Measurements from ENCODE around the gene SYNJ2. TPM values are rescaled to one million over a fixed set of nuclear protein-coding genes. Genes with fewer than 3 reads are reported as not detected.

The SYNJ2 gene
- total RNA-seq, 1 donor from 2014 or later: 24.0 TPM

DNA sequence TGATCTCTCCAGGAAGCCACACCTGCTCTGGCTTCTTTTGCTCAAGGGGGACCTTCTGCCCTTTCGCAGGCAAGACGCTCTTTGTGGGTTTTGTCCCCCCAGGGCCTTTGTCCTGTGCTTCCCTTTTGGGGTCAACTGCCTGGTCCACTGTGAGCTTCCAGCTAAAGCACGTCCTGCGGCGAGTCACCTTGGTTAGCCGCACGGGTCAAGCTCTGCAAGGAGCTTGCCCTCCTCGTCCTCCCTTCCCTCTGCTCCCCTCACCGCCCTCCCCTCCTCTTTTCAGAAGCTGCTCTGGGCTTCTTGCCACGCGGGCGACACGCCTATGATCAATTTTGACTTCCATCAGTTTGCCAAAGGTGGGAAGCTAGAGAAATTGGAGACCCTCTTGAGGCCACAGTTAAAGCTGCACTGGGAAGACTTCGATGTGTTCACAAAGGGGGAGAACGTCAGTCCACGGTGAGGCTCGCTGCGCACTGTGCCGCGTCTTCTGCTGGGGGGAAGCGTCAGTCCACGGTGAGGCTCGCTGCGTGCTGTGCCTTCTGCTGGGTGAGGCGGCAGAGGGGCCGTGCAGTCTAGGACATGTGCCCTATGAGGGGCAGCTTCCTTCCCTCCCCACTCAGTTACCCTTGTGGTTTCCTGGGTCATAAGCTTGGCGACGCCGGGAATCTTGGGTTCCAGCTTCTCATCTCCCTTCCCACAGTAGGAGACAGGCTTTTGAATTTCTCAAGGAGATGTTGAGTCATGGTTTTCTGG is 80.2 kb downstream of the SYNJ2 start:
- no peak for DNase-seq (ENCODE audit: low spot score)
- intact Hi-C loops (cut with DNase I): loop anchor here (2.0 to 10.0 kb wide), 2 partner anchors 19 to 307 kb away; no protein-coding TSS in a partner anchor

DNA sequence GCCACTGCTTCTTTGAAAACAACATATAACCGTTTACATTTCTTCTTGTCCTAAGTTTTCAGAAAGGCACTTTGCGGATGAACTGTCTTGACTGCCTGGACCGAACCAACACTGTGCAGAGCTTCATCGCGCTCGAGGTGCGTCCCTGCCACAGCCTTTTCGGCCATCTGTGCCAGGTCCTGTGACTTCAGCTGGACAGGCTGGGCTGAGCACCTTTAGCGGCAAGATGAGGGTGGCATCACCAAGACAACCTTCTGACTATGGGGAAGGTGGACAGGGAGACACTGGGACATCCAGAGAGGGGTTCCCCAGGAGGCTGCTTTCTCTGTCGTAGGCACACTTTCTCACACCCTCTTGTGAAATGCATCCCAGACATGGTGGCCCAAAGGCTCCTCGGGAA is 82.1 kb downstream of the SYNJ2 start:
- intact Hi-C loops (cut with DNase I): loop anchor here (10.0 kb wide), 1 partner anchor 309 kb away; no protein-coding TSS in a partner anchor
- no peak for DNase-seq (ENCODE audit: low spot score)

DNA sequence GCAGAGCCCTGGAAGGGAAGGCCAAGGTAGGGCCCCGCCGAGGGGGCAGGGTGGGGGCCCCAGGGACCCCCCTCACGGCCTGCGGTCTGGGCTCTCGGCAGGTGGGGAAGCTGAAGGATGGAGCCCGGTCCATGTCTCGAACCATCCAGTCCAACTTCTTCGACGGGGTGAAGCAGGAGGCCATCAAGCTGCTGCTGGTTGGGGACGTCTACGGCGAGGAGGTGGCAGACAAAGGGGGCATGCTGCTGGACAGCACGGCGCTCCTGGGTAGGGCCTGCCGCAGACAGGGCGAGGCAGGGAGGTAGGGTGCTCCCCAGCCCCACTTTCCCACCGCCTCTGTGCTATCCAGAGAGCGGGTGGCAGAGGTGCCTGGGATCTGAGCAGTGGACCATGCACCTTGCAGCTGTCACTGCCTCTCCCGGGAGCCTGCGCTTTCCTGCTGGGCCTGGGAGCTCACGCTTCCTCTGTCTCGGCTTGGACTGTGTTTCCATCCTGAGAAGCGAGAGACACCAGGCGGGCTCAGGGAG is 83.1 kb downstream of the SYNJ2 start:
- no peak for DNase-seq (ENCODE audit: low spot score)
- intact Hi-C loops (cut with DNase I): loop anchor here (10.0 kb wide), 1 partner anchor 310 kb away; no protein-coding TSS in a partner anchor

DNA sequence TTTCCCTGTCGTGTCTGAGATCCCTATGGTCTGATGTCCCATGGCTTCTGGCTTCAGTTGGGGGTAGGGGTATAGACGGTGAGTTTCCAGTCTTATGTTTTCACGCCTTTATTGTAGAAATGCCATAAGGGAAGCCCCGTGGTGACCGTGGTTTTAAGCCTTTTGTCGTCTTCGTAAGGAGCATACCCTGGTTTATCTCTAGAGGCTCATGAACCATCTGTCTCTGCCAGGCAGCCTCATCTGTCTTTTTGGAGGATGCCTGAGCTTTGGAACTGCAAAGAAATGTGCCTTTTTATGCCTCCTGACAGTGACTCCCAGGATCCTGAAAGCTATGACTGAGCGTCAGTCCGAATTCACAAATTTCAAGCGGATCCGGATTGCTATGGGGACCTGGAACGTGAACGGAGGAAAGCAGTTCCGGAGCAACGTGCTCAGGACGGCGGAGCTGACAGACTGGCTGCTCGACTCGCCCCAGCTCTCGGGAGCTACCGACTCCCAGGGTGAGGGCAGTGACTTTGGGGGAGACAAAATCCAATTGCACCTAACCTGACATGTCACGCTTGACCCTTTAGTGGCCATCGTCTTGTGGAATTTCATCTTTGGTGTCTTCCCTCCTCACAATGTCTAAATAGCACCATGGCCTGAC is 84.6 kb downstream of the SYNJ2 start:
- intact Hi-C loops (cut with DNase I): loop anchor here (10.0 kb wide), 1 partner anchor 311 kb away; no protein-coding TSS in a partner anchor

DNA sequence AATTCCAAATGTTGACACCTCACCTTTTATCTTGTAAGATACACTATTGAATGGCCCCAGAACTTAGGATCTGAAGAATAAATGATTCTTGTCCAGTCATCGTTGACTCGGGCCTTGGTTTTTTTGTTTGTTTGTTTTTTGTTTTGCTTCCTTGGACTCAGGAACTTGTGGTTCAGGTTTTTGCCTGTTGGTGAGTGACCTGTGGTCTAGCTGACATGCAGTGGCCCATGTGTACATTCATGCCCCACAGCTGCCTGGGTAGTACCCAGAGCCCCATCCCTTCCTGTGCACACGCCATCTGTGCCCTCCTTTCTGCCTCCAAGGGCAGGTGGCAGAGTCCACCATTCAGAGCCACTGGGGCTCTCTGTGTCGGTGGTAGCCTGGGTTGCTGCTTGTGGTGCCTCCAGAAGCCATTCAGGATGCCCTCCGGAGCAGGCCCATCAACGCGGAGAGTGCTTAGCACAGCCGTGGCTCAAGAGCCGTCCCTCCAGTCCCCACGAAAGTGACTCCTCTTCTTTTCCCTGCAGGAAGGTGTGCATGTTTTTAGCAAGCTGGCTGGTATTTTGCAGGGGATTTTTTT is 85.9 kb downstream of the SYNJ2 start:
- intact Hi-C loops (cut with DNase I): loop anchor here (10.0 kb wide), 1 partner anchor 313 kb away; no protein-coding TSS in a partner anchor
- no peak for DNase-seq (ENCODE audit: low spot score)

More for the DNA sequence above, 84.6 kb downstream of the SYNJ2 start:
- DNase-seq (ENCODE audit: low spot score): no peak

DNA sequence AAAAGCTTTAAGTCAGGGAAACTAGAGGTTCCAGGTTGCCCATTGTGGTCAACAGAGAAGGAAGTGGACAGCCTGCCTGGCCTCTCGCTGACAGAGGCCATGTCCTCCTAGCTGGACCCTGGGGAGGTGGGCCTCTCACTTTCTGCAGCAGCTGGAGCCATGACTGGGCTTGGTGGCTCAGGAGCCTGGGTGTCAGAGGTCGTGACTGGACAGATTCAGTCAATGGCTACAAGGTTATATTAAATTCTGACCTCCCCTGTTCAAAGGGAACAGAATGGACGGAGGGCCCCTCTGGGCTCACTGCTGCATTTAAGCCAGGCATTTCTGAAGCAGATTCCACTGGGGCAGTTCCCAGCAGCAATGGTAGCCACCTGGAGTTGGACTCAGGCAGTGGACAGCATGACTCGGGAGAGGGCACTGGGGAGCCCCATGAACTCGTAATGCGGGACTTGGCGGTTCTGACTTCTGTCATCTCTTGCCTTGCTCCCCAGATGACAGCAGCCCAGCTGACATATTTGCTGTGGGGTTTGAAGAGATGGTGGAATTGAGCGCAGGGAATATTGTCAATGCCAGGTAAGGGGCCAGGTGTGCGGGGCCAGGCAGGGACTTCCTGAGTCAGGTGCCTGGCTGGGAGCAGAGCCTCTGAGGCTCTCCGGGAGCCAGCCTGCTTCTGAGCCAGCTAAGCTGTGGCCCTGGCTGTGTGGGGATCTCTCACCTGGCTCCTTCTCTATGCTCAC is 86.7 kb downstream of the SYNJ2 start:
- intact Hi-C loops (cut with DNase I): loop anchor here (10.0 kb wide), 1 partner anchor 314 kb away; no protein-coding TSS in a partner anchor
- DNase-seq (ENCODE audit: low spot score): no peak

DNA sequence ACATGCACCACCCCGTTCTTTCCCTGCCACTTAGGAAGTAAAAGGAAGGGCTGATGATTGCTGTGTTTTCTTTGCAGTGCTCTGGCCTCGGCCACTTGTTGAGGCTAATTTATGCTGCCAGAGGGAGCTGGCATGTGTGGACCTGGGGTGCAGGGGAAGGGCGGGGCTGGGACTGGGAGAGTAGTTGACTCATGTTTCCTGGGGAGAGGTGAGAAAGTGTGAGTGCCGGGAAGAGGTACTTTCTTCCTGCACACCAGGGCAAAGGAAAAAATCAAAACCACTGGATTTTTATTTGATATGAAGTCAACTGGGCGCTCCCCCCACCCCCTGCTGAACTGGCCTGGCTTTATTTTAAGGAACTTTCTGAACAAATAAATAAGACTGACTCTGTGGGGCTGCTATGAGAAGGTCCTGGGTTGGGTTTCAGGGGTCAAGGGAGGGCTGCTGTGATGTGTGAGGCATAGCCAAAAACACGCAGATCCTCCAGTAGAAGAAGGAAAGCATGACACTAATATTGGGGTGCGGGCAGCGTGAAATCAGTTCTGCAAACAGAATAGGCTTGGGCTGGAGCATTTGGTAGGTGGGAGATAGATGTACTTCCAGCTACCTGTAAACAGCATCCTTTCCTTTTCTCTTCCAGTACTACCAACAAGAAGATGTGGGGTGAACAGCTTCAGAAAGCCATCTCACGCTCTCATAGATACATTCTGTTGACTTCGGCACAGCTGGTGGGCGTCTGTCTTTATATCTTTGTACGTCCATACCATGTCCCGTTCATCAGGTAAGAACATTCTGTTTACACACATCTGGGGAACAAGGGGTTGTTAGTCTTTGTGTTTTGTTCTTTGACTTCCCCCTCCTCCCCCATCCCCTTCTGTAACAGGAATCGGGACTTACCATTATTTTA is 87.5 kb downstream of the SYNJ2 start:
- DNase-seq (ENCODE audit: low spot score): no peak
- intact Hi-C loops (cut with DNase I): loop anchor here (10.0 kb wide), 1 partner anchor 314 kb away; no protein-coding TSS in a partner anchor

DNA sequence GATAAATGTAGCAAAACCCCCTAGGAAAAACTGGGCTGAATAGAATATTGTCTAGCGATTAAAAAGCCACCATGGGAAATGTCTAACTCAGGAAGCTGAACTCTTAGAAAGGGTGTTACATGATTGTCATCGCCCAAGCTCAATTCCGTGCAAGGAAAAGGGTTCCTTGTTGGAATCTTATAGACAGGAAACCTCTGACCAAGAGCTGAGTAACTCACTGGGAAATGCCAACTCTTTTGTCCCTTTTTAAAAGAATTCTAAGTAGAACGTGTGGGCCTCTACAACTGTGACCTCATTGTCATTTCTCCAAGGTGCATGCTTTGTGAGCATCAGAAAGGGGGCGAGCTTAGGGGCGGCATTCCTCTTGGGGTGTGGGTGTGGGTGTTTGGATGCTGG is 88.1 kb downstream of the SYNJ2 start:
- no peak for DNase-seq (ENCODE audit: low spot score)
- intact Hi-C loops (cut with DNase I): loop anchor here (5.0 to 10.0 kb wide), 3 partner anchors 87 to 755 kb away; partner anchors contain the start of gene SYNJ2

DNA sequence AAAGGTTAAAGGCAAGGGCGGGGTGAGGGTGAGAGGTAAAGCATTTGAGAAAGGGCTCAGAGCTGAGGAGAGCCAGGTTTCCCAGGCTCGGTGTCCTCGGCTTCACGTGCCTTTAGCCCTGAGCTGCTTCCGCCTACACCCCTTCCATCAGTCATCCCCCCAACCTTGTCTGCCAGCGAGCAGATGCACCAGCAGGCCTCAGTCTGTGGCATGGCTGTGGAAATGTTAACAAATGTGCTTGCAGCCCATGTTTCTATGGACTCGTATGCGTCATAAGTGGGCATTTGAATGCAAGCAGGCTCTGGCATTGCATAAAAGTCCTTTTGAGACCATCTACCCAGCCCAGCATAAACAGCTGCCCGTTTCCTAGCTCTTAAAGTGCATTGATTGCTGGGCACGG is 88.8 kb downstream of the SYNJ2 start:
- intact Hi-C loops (cut with DNase I): loop anchor here (5.0 to 10.0 kb wide), 2 partner anchors 88 to 756 kb away; partner anchors contain the start of gene SYNJ2

DNA sequence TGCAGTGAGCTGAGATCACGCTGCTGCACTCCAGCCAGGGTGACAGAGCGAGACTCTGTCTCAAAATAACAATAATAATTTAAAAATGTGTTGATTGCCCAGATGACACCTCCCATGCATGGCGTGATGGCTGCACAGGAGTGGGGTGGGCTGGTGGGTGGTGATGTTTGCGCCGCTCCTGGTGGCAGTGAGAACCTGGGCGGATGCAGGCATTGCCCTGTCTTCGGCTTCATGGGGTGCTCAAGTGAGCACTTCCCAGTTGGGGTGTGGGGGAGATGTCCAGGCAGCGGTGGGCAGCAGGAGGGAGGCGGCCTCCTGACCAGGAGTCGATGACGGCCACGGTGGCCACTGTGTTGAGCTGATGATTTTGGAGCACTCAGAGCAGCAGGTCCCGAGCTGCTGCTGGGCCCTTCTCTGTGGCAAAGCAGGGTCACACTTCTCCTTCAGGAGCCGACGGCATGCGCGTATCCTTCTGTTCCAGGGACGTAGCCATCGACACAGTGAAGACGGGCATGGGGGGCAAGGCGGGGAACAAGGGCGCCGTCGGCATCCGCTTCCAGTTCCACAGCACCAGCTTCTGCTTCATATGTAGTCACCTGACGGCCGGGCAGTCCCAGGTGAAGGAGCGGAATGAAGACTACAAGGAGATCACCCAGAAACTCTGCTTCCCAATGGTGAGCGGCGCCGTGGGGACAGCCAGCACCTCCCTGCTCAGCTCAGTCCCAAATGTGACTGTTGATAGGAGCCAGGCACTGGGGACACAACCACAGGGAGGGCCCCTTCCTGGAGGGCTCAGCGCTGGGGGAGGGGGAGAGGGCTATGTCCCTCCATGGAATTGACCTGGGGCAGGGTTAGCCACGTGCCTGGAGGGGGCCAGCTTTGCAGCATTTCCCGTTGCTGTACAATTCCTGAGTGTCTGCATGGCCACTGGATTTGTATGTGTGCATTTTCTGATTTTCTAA is 89.7 kb downstream of the SYNJ2 start:
- intact Hi-C loops (cut with DNase I): loop anchor here (5.0 to 10.0 kb wide), 2 partner anchors 89 to 757 kb away; partner anchors contain the start of gene SYNJ2
- no peak for DNase-seq (ENCODE audit: low spot score)

More for the DNA sequence above, 88.8 kb downstream of the SYNJ2 start:
- DNase-seq (ENCODE audit: low spot score): no peak

DNA sequence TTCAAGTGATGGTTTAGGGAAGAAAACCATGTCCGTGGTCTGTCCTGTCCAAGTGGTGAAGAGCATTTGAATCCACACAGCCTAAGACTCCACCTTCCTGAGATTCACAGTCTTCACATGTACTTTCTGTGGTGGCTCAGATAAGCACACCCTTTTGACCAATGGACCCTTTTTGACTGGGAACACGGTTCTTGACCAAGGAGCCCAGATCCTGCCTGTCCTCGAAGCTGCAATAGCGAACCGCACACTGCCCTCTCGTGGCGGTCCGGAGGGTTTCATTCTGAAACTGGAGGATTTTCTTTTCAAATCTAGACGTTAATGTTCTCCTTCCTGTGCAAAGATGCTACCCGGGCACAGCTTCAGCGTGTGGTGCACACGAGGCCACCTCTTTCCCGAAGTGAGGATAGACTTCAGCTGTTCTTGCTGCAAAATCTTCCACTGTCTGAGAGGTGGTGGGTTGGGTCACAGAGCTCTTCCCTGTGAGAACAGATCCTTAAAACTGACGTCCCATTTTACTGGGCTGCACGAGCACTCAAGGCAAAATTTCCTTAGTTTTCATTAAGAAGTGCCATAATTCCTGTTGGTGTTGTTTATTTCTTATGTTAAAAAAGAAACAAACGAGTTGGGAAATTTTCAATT is 90.5 kb downstream of the SYNJ2 start:
- peak; percentile 90 for DNase-seq (ENCODE audit: low spot score)
- intact Hi-C loops (cut with DNase I): loop anchor here (5.0 to 10.0 kb wide), 2 partner anchors 90 to 757 kb away; partner anchors contain the start of gene SYNJ2

DNA sequence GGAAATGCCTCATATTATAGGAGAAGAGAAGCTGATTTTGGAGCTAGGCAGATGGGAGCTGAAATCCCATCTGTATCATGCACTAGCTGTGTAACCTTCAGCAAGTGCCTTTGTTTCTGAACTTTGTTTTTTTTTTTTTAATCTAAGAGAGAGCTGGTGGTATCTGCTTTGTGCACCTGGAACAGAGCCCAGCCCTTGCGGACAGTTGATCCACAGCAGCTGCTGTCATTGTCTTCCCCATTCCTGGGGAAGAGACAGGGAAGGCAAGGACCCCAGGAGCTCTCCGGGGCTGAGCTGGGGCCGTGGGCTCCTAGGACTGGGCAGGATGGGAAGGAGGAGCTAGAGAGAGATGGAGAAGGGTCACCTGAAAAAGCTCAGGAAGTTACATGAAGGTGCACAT is 92.1 kb downstream of the SYNJ2 start:
- intact Hi-C loops (cut with DNase I): loop anchor here (5.0 to 10.0 kb wide), 2 partner anchors 91 to 759 kb away; partner anchors contain the start of gene SYNJ2
- peak; percentile 55 for DNase-seq (ENCODE audit: low spot score)

DNA sequence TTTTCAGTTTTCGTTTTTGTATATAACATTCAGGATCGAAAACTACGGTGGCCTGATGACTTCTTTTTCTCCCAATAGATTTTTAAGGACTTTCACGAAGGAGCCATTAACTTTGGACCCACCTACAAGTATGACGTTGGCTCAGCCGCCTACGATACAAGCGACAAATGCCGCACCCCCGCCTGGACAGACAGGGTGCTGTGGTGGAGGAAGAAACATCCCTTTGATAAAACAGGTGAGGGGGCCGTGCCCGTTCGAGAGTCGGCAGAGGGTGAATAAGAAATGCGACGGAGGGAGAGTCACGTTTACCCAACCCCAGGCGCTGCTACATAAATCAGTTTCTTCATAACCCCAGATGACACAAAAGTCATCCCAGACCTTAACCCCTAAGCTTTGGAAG is 94.9 kb downstream of the SYNJ2 start:
- DNase-seq (ENCODE audit: low spot score): no peak
- intact Hi-C loops (cut with DNase I): loop anchor here (10.0 kb wide), 1 partner anchor 762 kb away; no protein-coding TSS in a partner anchor

DNA sequence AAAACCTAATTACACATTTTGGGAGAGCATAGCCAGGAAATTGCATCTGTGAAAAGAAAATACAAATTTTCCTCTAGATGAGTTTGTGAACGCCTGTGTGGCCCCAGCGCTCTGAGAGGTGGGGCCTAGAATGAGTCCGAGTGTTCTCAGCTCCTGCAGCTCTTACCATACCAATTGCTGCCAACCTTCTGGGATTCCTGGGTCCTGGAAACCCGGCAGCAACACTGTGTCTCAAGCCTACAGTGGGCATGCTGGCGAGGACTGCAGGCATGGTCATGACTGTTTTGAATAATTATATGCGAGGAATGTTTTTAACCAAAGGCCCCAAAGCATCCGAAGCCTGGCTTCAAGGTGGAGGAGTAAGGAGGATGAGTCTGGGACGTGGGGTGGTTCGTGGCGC is 96.0 kb downstream of the SYNJ2 start:
- intact Hi-C loops (cut with DNase I): loop anchor here (10.0 kb wide), 1 partner anchor 763 kb away; no protein-coding TSS in a partner anchor

DNA sequence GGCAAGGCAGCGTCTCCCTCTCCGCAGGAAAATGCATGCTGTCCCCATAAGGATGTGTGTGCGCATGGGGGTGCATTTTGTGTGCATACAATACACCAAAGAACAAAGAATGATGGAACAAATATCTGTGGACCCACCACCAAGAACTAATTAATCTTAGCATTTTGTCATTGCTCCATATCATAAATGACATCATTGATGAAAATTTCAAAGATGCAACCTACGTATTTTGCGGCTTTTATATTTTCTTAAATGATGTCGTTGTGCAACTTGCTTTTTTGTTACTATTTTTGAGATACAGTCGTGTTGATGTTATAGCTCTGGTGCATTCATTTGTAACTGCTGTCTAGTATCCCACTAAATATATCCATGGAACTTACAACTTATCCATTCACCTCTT is 96.7 kb downstream of the SYNJ2 start:
- intact Hi-C loops (cut with DNase I): loop anchor here (10.0 kb wide), 1 partner anchor 764 kb away; no protein-coding TSS in a partner anchor
- DNase-seq (ENCODE audit: low spot score): no peak

More for the DNA sequence above, 96.0 kb downstream of the SYNJ2 start:
- no peak for DNase-seq (ENCODE audit: low spot score)
